NCI-H1092 treated with DMSO at 0.1 percent for 48 hours (cell line): ENCODE data around the gene GALNT18.

Source experiments
- DNase-seq: peaks from one replicate; lab custom pipeline; 2025; lab: John Stamatoyannopoulos, UW

Gene GALNT18

GRCh38 chr11:11432621-11433319 is 189.0 kb downstream of the GALNT18 start:
- DNase-seq: no peak

- no peak for DNase-seq
Measured at GRCh38 chr11:11430431-11430830, 191.4 kb downstream of the GALNT18 start.

GRCh38 chr11:11428714-11429113 is 193.1 kb downstream of the GALNT18 start:
- no peak for DNase-seq

- no peak for DNase-seq
Measured at GRCh38 chr11:11427542-11427941, 194.3 kb downstream of the GALNT18 start.

GRCh38 chr11:11427140-11427539 is 194.7 kb downstream of the GALNT18 start:
- DNase-seq: no peak

GRCh38 chr11:11426226-11426952 is 195.4 kb downstream of the GALNT18 start:
- DNase-seq: no peak

- DNase-seq: no peak
Measured at GRCh38 chr11:11425806-11426205, 196.0 kb downstream of the GALNT18 start.

- no peak for DNase-seq
Measured at GRCh38 chr11:11424688-11425087, 197.1 kb downstream of the GALNT18 start.

- DNase-seq: peak; percentile 41
Measured at GRCh38 chr11:11422411-11423128, 199.2 kb downstream of the GALNT18 start.

GRCh38 chr11:11421509-11421908 is 200.3 kb downstream of the GALNT18 start:
- no peak for DNase-seq

GRCh38 chr11:11420899-11421285 is 200.9 kb downstream of the GALNT18 start:
- DNase-seq: peak; percentile 34

GRCh38 chr11:11420191-11420898 is 201.5 kb downstream of the GALNT18 start:
- DNase-seq: peak; percentile 43

- peak; percentile 22 for DNase-seq
Measured at GRCh38 chr11:11419747-11420146, 202.1 kb downstream of the GALNT18 start.

GRCh38 chr11:11416917-11417316 is 204.9 kb downstream of the GALNT18 start:
- DNase-seq: no peak

- DNase-seq: no peak
Measured at GRCh38 chr11:11416502-11416901, 205.3 kb downstream of the GALNT18 start.

- DNase-seq: no peak
Measured at GRCh38 chr11:11415901-11416300, 205.9 kb downstream of the GALNT18 start.

GRCh38 chr11:11414996-11415395 is 206.8 kb downstream of the GALNT18 start:
- no peak for DNase-seq

GRCh38 chr11:11413776-11414175 is 208.0 kb downstream of the GALNT18 start:
- DNase-seq: no peak

- no peak for DNase-seq
Measured at GRCh38 chr11:11411401-11411985, 210.3 kb downstream of the GALNT18 start.

- DNase-seq: peak; percentile 68
Measured at GRCh38 chr11:11409901-11410300, 211.9 kb downstream of the GALNT18 start.

GRCh38 chr11:11409224-11409623 is 212.6 kb downstream of the GALNT18 start:
- DNase-seq: no peak
